HG02678 (cell line): ENCODE data around the gene NDUFS1.
"Not testable (repeated sequence)": the region's sequence is repeated elsewhere in the genome, so short reads cannot be mapped to it uniquely, and the experiment has no call there.

Experiments
- ATAC-seq: cut with Tn5 transposase; IDR thresholded peaks from one replicate; pipeline ENCODE4 v1.9.1; 2021; ENCODE audit warnings: mild to moderate bottlenecking, moderate library complexity; ENCODE audit not compliant: unreplicated experiment

Gene NDUFS1

DNA sequence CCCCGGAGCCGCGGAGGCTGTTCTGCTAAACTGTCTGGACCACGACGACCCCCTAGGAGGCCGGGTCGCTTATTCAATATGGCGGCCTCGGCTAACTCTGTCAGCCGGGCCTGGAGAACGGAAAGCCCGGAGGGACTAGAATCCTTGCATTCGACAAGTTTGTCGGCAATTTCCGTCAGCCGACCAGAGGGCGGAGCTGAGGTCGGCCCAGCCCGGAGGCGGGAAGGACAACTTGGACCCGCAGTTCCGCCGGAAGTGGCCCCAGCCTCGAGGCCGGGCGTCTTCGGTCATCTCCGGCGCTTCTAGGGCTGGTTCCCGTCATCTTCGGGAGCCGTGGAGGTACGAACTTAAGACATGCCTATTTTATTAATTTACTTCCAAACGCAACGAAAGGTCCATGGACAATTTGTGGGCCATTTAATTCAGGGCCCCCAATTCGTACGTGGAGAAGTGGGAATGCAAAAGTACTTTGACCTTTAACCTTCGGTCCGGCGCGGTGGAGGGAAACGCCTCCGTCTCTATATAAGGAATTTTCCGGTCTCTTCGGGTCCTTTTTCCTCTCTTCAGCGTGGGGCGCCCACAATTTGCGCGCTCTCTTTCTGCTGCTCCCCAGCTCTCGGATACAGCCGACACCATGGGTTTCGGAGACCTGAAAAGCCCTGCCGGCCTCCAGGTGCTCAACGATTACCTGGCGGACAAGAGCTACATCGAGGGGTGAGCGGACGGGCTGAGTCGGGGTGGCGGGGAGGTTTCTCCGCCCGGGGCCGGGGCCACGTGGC is at the start of gene NDUFS1, which contains the start of gene EEF1B2:
Gene NDUFS1, minus strand, starts transcription at position 99 of the 779 bp plus-strand sequence. CDS start 5,766 bp downstream, outside the sequence.
Gene EEF1B2, plus strand, starts transcription at position 550 of the 779 bp plus-strand sequence. Its CDS starts 85 bp downstream, at position 635.
- ATAC-seq = peak; percentile 88

DNA sequence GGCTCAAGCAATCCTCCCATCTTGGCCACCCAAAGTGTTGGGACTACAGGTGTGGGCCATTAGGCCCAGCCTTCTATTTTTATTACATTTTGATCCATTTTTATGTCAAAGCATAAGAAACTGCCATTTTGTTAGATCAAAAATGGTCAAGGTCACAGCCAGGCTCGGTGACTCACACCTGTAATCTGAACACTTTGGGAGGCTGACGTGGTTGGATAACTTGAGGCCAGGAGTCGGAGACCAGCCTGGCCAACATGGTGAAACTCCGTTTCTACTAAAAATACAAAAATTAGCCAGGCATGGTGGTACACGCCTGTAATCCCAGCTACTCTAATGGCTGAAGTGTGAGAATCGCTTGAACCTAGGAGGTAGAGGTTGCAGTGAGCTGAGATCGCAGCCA is 49.7 kb upstream of the NDUFS1 start:
- no peak for ATAC-seq

GRCh38 chr2:206207316-206207715 is 48.1 kb upstream of the NDUFS1 start:
- not testable (repeated sequence) for ATAC-seq

DNA sequence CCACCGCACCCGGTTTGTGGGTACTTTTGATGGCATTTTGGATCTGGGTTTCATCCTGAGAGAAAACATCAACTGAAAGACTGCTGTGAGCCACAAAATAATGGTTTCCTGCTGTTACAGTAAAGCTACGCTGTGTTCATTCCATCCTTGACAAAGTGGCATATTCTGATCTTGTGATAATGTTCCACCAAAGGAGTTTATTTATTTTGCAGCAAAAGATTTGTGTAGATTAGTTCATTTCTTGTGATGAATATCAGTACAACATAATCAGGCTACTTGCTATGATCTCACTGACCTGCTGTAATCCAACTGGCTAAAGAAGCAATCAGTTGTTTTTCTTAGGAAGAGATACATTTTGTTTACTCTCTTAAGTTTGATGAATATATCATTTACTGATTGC is 45.5 kb upstream of the NDUFS1 start:
- ATAC-seq = no peak

- ATAC-seq = no peak
Measured at GRCh38 chr2:206203331-206203730, 44.1 kb upstream of the NDUFS1 start.

DNA sequence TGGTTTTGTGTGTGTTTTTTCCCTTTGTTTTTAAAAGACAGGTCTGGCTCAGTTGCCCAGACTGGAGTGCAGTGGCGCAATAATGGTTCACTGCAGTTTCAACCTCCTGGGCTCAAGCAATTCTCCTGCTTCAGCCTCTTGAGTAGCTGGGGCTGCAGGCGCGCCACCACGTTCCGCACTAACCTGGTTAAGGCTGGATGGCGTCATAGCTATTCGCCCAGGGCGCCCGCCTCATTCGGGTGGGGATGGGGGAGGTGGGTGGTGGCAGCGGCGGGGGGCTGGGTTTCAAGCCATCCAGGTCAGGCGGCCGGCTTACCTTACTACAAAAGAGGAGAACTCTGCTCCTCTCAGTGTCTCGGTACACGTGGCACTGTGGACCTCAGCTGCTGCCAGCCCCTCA is 43.2 kb upstream of the NDUFS1 start:
- no peak for ATAC-seq

GRCh38 chr2:206201075-206201848 is 42.0 kb upstream of the NDUFS1 start:
- ATAC-seq = no peak

GRCh38 chr2:206198677-206199076 is 39.4 kb upstream of the NDUFS1 start:
- ATAC-seq = no peak

DNA sequence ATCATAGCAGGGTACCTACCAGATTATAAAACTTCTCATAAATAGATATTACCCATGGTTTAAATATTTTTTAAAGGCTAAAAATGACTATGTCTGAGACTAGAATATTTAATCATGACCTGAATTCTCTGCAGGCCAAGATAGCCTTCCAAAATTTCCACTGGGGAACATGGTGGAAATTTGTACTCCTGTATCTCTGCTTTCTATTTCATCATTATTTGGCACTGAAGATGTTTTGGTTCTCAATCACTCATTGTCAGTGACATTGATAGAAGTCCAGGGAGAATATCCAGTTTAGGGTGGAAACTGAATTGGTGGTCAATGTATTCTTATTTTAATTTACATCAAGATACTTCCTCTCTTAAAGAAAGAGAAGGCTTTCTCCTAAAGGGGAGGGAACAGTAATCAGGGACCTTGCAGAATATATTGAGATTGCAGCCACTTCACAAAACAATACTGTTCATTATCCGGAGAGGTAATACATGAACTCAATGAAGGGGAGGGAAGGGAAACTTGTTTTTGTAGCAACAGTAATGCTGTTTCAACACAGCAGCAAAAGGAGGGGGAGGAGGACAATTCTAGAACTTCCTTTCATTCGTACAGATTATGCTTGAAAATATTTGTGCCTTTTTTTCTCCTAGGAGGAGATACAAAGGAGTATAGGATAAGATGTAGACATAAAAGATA is 34.6 kb upstream of the NDUFS1 start:
- no peak for ATAC-seq

GRCh38 chr2:206192157-206192556 is 32.9 kb upstream of the NDUFS1 start:
- ATAC-seq = no peak

- no peak for ATAC-seq
Measured at GRCh38 chr2:206190689-206191088, 31.4 kb upstream of the NDUFS1 start.

GRCh38 chr2:206190111-206190510 is 30.9 kb upstream of the NDUFS1 start:
- no peak for ATAC-seq

DNA sequence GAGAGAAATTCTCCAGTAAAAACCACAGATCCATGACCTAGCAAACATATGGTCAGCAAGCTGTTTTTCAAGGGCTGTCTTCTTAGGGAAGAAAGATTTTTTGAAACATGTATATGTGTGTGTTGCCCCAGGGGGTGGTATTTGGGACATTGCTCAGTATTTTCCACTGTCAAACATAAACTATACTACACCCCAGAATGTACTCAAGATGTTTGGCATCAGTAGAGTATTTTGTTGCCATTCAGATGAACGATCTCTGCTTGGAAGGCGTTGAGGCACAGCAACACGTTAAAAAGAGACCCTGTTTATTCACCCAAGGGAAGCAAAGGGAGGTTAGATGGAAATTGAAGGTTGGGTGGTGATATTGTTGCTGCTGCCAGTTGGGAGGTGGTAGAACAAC is 30.4 kb upstream of the NDUFS1 start:
- no peak for ATAC-seq

DNA sequence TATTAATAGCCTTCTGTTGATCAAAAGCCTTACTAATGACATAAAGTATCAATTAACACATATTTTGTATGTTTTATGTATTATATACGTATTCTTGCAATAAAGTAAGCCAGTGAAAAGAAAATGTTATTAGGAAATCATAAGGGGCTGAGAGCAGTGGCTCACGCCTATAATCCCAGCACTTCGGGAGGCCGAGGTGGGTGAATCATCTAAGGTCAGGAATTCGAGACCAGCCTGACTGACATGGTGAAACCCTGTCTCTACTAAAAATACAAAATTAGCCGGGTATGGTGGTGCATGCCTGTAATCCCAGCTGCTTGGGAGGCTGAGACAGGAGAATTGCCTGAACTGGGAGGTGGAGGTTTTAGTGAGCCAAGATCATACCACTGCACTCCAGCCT is 22.3 kb upstream of the NDUFS1 start:
- ATAC-seq = not testable (repeated sequence)

GRCh38 chr2:206176901-206177300 is 17.7 kb upstream of the NDUFS1 start:
- ATAC-seq = no peak

DNA sequence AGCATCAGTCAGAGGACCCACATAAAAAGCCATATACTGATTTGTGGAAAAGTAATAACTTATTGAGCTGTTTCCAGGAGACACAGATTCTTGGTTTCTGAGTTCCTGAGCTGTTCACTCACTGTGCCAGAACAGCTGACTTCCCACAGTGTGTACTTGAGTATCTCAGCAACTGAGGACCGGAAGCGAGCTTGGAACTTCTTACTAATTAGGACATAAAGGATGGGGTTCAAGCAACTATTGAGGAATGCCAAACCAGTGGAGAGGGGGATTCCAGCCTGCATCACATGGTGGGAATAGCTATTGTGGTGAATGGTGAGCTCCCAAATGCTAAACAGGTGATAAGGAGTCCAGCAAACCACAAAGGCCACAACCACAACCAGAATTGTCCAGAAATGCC is 16.9 kb upstream of the NDUFS1 start:
- no peak for ATAC-seq

GRCh38 chr2:206173147-206173546 is 13.9 kb upstream of the NDUFS1 start:
- ATAC-seq = no peak

- not testable (repeated sequence) for ATAC-seq
Measured at GRCh38 chr2:206171624-206172397, 12.6 kb upstream of the NDUFS1 start.

DNA sequence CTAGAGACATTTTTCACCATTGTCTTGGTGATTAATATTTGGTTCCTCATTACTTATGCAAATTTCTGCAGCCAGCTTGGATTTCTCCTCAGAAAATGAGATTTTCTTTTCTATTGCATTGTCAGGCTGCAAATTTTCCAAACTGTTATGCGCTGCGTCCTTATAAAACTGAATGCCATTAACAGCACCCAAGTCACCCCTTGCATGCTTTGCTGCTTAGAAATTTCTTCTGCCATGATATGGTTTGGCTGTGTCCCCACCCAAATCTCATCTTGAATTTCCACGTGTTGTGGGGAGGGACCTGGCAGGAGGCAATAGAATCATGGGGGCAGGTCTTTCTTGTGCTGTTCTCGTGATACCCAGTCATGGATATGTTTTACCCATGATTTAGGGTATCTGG is 9.0 kb upstream of the NDUFS1 start:
- not testable (repeated sequence) for ATAC-seq

GRCh38 chr2:206164261-206164862 is 5.1 kb upstream of the NDUFS1 start:
- ATAC-seq = no peak
